GM23338 (cell line): ENCODE data around the gene PDE7B. TPM values are rescaled to one million over a fixed set of nuclear protein-coding genes. Genes with fewer than 3 reads are reported as not detected.

Source experiments
- ATAC-seq: fragments of 200-7000 bp; cut with Tn5 transposase; 3 replicates; pipeline ENCODE4 v1.9.1; 2020
- DNase-seq: peaks from one replicate; pipeline ENCODE4 v3.0.0-alpha.2; 2015; ENCODE audit warnings: low spot score
- H2AFZ ChIP-seq: fragments of 200-600 bp; sonication (generic); 2 replicates; pipeline ENCODE4 v1.8.0; 2016; ENCODE audit warnings: antibody characterized with exemption, mild to moderate bottlenecking, moderate library complexity
- H3F3A ChIP-seq: fragments of 200-600 bp; sonication (generic); replicated peaks from 2 replicates; pipeline ENCODE4 v1.8.0; 2017; ENCODE audit warnings: antibody characterized with exemption, mixed run types, low read depth
- H3K27ac ChIP-seq: fragments of 200-600 bp; sonication (generic); 2 replicates; pipeline ENCODE4 v1.6.1; 2016; ENCODE audit warnings: low read depth
- H3K27me3 ChIP-seq: fragments of 200-600 bp; sonication (generic); 2 replicates; pipeline ENCODE4 v1.8.0; 2016; ENCODE audit warnings: mild to moderate bottlenecking, mixed run types, moderate library complexity; ENCODE audit not compliant: insufficient read depth
- H3K36me3 ChIP-seq: fragments of 200-600 bp; sonication (generic); 2 replicates; pipeline ENCODE4 v1.8.0; 2016; ENCODE audit warnings: mild to moderate bottlenecking; ENCODE audit not compliant: insufficient read depth
- H3K4me1 ChIP-seq: fragments of 200-600 bp; sonication (generic); 2 replicates; pipeline ENCODE4 v1.8.0; 2016; ENCODE audit warnings: mild to moderate bottlenecking, moderate library complexity; ENCODE audit not compliant: insufficient read depth
- H3K4me2 ChIP-seq: fragments of 200-600 bp; sonication (generic); 2 replicates; pipeline ENCODE4 v1.7.1; 2017; ENCODE audit warnings: mixed run types
- H3K4me3 ChIP-seq: fragments of 200-600 bp; sonication (generic); 2 replicates; pipeline ENCODE4 v1.6.1; 2016; ENCODE audit warnings: mixed run types
- H3K79me2 ChIP-seq: fragments of 200-600 bp; sonication (generic); replicated peaks from 2 replicates; pipeline ENCODE4 v1.8.0; 2017; ENCODE audit warnings: mild to moderate bottlenecking; ENCODE audit not compliant: insufficient read depth
- H3K9me2 ChIP-seq: fragments of 200-600 bp; sonication (generic); 2 replicates; pipeline ENCODE4 v1.8.0; 2017; ENCODE audit not compliant: insufficient read depth
- H4K20me1 ChIP-seq: fragments of 200-600 bp; sonication (generic); replicated peaks from 2 replicates; pipeline ENCODE4 v1.8.0; 2017; ENCODE audit warnings: mild to moderate bottlenecking; ENCODE audit not compliant: insufficient read depth
- H3K27ac Mint-ChIP-seq: 2 replicates; pipeline ENCODE4 v1.8.0; 2020; ENCODE audit warnings: inconsistent platforms, mild to moderate bottlenecking, moderate library complexity, mixed read lengths
- H3K27me3 Mint-ChIP-seq: 3 replicates; pipeline ENCODE4 v1.8.0; 2022; ENCODE audit warnings: low read depth, mild to moderate bottlenecking, moderate library complexity, mixed read lengths, inconsistent platforms; ENCODE audit not compliant: insufficient read depth, poor library complexity
- H3K36me3 Mint-ChIP-seq: 3 replicates; pipeline ENCODE4 v1.8.0; 2021; ENCODE audit warnings: low read depth, mild to moderate bottlenecking, inconsistent platforms, moderate library complexity, mixed read lengths
- H3K4me1 Mint-ChIP-seq: 3 replicates; pipeline ENCODE4 v1.8.0; 2020; ENCODE audit warnings: mild to moderate bottlenecking, inconsistent platforms, mixed read lengths
- H3K4me3 Mint-ChIP-seq: 3 replicates; pipeline ENCODE4 v1.8.0; 2021; ENCODE audit warnings: moderate library complexity, mild to moderate bottlenecking, inconsistent platforms, mixed read lengths
- H3K9me3 Mint-ChIP-seq: 3 replicates; pipeline ENCODE4 v1.8.0; 2020; ENCODE audit warnings: moderate library complexity, mild to moderate bottlenecking, inconsistent platforms, mixed read lengths
- EZH2 ChIP-seq: fragments of 200-600 bp; sonication (generic); IDR thresholded peaks from one replicate; pipeline ENCODE4 v1.8.0; 2017; ENCODE audit warnings: antibody characterized with exemption, mild to moderate bottlenecking, low read depth; ENCODE audit not compliant: unreplicated experiment
- EZH2phosphoT487 ChIP-seq: fragments of 200-600 bp; sonication (generic); IDR thresholded peaks from one replicate; pipeline ENCODE4 v1.8.1; 2018; ENCODE audit warnings: antibody characterized with exemption; ENCODE audit not compliant: unreplicated experiment
- JUNB ChIP-seq: IDR thresholded peaks from one replicate; pipeline ENCODE4 v1.6.1; 2016; ENCODE audit warnings: antibody characterized with exemption; ENCODE audit not compliant: unreplicated experiment
- STAT1 ChIP-seq: IDR thresholded peaks from one replicate; pipeline ENCODE4 v1.6.1; 2016; ENCODE audit warnings: antibody characterized with exemption; ENCODE audit not compliant: unreplicated experiment
- ZNF114 ChIP-seq: fragments of 250-450 bp; sonication (Bioruptor Pico); IDR thresholded peaks from 2 replicates; pipeline ENCODE4 v1.5.0; 2020; ENCODE audit warnings: mild to moderate bottlenecking, moderate library complexity
- ZNF331 ChIP-seq: fragments of 250-450 bp; sonication (Bioruptor Pico); IDR thresholded peaks from 2 replicates; pipeline ENCODE4 v1.5.0; 2020; ENCODE audit warnings: low read depth, mild to moderate bottlenecking, moderate library complexity
- polyA plus RNA-seq: library from polyadenylated mRNA; unstranded; fragments of >200 nt; fragmentation: Nextera tagmentation; extraction: Ambion mirVana; gene quantifications from 2 replicates; pipeline ENCODE4 v1.2.1, GENCODE V29; 2016
- total RNA-seq: library from RNA; depleted of rRNA; stranded (reverse); fragments of >200 nt; shearing (Covaris generic); gene quantifications from 2 replicates; pipeline ENCODE4 v1.2.3, GENCODE V29; 2014
- TF ChIP-seq, protein P1 (sequence below): fragments of 250-450 bp; sonication (Bioruptor Pico); IDR thresholded peaks from 2 replicates; pipeline ENCODE4 v1.5.0; 2020; ENCODE audit warnings: mild to moderate bottlenecking, moderate library complexity

Gene PDE7B
- total and polyA plus RNA-seq, 2 experiments from 2014 or later = 0.07 TPM; not detected in 1

DNA sequence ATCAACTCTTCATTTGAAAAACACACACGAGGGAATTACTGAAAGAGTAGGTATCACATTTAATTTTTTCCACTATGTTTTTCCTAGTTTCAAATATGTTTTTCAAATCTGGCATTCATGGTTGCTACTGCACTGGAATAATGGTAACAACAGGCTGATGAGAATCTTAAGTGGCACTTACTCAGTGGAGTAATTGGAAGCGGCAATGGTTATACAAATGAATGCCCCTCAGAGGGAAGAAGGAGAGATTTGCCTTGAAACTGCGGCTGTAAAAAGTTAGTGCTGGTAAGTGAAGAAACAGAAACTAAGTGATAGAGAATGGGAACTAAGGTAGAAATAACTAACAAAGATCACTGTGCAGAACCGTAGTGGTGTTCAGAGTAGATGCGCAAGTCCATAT, 41.0 kb upstream of the PDE7B start:
- Histone ChIP-seq H3K27me3 (no peaks in the 10 kb centered on the region), H3K4me2 (no peak overlapping the region), H3K36me3 (no peaks in the 10 kb centered on the region), H3K79me2 (no peaks in the 10 kb centered on the region), H3K9me2 (no peaks in the 10 kb centered on the region), H2AFZ (0 out of 2 replicates have a peak overlapping the region, but pooled peaks have one; percentile 6), H3K4me3 (no peak overlapping the region), H3K27ac (no peak overlapping the region), H3K4me1 (peaks cover 22% of the 10 kb centered on the region), H3F3A (no peaks in the 10 kb centered on the region), H4K20me1 (no peaks in the 10 kb centered on the region)
- H3K4me3 Mint-ChIP-seq = no peak overlapping the region
- peaks cover 8% of the 10 kb centered on the region; the same call in 2 of the 3 replicates for H3K36me3 Mint-ChIP-seq
- no peak for ATAC-seq
- no peak for DNase-seq
- no peak overlapping the region for H3K27ac Mint-ChIP-seq
- H3K27me3 Mint-ChIP-seq = no peaks in the 10 kb centered on the region
- peaks cover 25% of the 10 kb centered on the region for H3K4me1 Mint-ChIP-seq
- H3K9me3 Mint-ChIP-seq = peaks cover 6% of the 10 kb centered on the region; the same call in 2 of the 3 replicates
- TF ChIP-seq, protein P1, sequence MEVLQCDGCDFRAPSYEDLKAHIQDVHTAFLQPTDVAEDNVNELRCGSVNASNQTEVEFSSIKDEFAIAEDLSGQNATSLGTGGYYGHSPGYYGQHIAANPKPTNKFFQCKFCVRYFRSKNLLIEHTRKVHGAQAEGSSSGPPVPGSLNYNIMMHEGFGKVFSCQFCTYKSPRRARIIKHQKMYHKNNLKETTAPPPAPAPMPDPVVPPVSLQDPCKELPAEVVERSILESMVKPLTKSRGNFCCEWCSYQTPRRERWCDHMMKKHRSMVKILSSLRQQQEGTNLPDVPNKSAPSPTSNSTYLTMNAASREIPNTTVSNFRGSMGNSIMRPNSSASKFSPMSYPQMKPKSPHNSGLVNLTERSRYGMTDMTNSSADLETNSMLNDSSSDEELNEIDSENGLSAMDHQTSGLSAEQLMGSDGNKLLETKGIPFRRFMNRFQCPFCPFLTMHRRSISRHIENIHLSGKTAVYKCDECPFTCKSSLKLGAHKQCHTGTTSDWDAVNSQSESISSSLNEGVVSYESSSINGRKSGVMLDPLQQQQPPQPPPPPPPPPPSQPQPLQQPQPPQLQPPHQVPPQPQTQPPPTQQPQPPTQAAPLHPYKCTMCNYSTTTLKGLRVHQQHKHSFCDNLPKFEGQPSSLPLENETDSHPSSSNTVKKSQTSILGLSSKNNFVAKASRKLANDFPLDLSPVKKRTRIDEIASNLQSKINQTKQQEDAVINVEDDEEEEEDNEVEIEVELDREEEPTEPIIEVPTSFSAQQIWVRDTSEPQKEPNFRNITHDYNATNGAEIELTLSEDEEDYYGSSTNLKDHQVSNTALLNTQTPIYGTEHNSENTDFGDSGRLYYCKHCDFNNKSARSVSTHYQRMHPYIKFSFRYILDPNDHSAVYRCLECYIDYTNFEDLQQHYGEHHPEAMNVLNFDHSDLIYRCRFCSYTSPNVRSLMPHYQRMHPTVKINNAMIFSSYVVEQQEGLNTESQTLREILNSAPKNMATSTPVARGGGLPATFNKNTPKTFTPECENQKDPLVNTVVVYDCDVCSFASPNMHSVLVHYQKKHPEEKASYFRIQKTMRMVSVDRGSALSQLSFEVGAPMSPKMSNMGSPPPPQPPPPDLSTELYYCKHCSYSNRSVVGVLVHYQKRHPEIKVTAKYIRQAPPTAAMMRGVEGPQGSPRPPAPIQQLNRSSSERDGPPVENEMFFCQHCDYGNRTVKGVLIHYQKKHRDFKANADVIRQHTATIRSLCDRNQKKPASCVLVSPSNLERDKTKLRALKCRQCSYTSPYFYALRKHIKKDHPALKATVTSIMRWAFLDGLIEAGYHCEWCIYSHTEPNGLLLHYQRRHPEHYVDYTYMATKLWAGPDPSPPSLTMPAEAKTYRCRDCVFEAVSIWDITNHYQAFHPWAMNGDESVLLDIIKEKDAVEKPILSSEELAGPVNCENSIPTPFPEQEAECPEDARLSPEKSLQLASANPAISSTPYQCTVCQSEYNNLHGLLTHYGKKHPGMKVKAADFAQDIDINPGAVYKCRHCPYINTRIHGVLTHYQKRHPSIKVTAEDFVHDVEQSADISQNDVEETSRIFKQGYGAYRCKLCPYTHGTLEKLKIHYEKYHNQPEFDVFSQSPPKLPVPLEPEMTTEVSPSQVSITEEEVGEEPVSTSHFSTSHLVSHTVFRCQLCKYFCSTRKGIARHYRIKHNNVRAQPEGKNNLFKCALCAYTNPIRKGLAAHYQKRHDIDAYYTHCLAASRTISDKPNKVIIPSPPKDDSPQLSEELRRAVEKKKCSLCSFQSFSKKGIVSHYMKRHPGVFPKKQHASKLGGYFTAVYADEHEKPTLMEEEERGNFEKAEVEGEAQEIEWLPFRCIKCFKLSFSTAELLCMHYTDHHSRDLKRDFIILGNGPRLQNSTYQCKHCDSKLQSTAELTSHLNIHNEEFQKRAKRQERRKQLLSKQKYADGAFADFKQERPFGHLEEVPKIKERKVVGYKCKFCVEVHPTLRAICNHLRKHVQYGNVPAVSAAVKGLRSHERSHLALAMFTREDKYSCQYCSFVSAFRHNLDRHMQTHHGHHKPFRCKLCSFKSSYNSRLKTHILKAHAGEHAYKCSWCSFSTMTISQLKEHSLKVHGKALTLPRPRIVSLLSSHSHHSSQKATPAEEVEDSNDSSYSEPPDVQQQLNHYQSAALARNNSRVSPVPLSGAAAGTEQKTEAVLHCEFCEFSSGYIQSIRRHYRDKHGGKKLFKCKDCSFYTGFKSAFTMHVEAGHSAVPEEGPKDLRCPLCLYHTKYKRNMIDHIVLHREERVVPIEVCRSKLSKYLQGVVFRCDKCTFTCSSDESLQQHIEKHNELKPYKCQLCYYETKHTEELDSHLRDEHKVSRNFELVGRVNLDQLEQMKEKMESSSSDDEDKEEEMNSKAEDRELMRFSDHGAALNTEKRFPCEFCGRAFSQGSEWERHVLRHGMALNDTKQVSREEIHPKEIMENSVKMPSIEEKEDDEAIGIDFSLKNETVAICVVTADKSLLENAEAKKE (CRISPR knock-in tag) = no peak
- TF ChIP-seq ZNF114 = no peak
- no peak for TF ChIP-seq EZH2phosphoT487
- no peak for TF ChIP-seq JUNB
- TF ChIP-seq STAT1 = no peak
- TF ChIP-seq EZH2 = no peak
- no peak for TF ChIP-seq ZNF331 (CRISPR knock-in tag)

DNA sequence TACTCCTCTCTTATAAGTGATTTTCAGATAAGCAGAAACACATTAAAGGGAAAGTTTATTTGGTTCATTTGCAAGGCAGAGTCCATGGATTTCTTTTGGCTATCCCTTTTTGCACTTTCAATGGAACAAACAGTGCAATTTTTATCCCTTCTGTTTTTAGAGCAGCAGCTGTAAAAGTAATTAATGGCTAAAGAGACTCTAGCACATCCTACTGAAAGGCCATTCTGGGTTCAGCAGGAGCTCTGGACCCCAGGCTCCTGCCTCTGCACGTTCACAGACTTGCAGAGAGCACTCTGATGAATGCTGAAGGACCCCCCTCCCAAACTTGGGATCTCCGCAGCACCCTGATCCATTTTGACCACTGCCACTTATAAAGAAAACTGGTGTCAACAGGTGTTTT, 40.3 kb upstream of the PDE7B start:
- H3K27ac ChIP-seq = no peak overlapping the region
- DNase-seq = no peak
- no peaks in the 10 kb centered on the region for H4K20me1 ChIP-seq
- Mint-ChIP-seq H3K27me3 (peaks cover 4% of the 10 kb centered on the region), H3K36me3 (peaks cover 8% of the 10 kb centered on the region; the same call in 2 of the 3 replicates), H3K4me1 (peaks cover 29% of the 10 kb centered on the region), H3K27ac (no peak overlapping the region), H3K9me3 (peaks cover 6% of the 10 kb centered on the region; the same call in 2 of the 3 replicates), H3K4me3 (no peak overlapping the region)
- H3K36me3 ChIP-seq = no peaks in the 10 kb centered on the region
- no peaks in the 10 kb centered on the region for H3K9me2 ChIP-seq
- H3K4me2 ChIP-seq = no peak overlapping the region
- H3K4me3 ChIP-seq = no peak overlapping the region
- H3F3A ChIP-seq = no peaks in the 10 kb centered on the region
- no peaks in the 10 kb centered on the region for H3K27me3 ChIP-seq
- no peak for ATAC-seq
- H2AFZ ChIP-seq = no peak overlapping the region; the same call in 1 of the 2 replicates
- H3K4me1 ChIP-seq = peaks cover 29% of the 10 kb centered on the region
- H3K79me2 ChIP-seq = no peaks in the 10 kb centered on the region
- TF ChIP-seq ZNF114 = no peak
- TF ChIP-seq, protein P1 (CRISPR knock-in tag) = no peak
